SIG-M5 treated with dmso at 0.1 percent for 504 hours (cell line): ENCODE data around the gene LOXL1.

Experiments
- DNase-seq: peaks from one replicate; lab custom pipeline; 2025; ENCODE audit not compliant: unreplicated experiment; lab: John Stamatoyannopoulos, UW

Gene LOXL1

DNA sequence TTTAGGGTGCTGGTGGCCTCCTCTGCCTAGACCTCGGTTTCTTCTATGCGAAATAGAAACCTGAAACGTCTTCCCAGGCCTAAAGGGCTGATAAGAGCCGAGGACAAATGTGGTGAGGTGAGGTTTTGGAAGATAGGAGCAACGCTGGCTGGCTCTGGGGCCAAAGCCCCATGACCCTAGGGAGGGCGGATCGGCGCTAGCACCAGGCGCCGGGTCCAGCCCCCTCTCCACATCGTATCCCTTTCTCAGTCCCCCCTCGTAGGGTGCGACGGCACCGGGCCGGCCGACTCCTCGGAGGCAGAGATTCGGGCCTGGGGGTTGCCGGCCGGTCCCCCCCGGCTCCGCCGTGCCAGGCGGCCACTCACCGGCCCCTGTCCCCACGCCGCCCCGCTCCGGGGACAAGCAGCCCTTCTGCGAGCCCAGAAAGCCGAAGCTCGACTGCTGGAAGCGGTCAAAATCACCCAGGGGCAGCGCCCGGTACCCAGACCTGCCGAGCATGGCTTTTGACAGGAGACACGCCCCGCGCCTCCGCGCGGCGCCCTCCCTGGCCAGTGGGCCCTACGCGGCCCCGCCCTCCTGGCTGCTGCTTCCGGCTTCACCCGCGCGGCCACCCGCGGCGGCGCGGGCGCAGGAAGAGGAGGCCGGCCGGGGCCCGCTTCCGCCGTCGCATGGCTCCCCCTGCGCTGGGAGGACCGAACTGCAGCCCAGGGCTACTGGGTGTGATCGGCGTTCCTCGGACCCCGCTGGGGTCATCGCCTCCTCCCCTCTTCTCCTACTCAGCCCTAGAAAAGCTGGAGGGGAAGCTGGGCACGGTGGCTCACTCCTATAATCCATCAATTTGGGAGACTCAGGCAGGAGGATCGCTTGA, 65.7 kb downstream of the LOXL1 start, which contains the start of gene STOML1:
Gene STOML1, minus strand, starts transcription at position 570 of the 868 bp plus-strand sequence. Its CDS starts 72 bp downstream, at position 498.
- DNase-seq, result peak; percentile 84

DNA sequence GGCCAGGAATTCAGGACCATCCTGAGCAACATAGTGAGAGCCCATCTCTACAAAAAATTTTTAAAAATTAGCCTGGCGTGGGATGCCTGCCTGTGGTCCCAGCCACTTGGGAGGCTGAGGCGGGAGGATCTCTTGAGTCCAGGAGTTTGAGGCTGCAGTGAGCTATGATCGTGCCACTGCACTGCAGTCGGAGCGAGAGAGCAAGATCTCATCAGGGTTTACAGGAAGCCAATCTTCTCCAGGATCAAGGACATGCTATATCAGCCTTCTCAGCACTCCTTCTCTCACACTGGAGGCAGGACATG, 66.3 kb downstream of the LOXL1 start:
- no peak for DNase-seq

DNA sequence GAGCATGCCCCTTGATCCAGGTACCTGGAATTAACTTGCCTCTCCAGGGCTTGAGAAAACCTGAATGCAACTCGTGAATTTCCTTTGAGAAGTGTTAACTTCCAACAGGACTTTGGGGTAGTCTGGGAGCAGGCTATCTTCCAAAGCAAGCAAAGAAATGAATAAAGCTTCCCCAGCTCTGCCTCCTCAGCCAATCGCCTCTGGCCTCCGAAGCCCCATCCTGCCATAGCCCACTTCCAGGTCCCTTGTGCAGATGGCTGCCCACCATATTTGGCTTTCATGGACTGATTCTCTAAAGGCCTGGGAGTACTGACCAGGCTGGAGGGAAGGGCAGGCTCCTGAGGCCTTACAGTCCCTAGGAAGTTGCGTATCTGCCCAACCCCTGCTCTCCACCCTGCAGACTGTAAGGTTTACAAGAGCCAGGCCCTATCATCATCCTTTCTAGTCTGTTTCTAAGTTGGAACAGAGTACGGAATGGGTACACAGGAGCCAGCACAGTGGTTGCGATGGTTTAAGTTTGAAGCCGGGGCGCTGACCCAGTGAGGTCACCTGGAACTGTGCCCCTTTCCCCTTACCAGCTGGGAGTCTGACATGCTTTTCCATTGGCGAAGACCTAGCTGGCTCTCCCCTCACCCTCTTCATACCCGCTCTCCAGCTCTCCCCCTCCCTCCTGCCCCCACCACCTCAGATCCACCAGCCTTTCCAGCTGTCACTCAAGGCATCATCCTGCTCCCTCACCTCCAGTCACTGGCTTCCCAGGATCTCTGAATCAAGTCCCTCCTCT, 67.1 kb downstream of the LOXL1 start:
- DNase-seq, result no peak

DNA sequence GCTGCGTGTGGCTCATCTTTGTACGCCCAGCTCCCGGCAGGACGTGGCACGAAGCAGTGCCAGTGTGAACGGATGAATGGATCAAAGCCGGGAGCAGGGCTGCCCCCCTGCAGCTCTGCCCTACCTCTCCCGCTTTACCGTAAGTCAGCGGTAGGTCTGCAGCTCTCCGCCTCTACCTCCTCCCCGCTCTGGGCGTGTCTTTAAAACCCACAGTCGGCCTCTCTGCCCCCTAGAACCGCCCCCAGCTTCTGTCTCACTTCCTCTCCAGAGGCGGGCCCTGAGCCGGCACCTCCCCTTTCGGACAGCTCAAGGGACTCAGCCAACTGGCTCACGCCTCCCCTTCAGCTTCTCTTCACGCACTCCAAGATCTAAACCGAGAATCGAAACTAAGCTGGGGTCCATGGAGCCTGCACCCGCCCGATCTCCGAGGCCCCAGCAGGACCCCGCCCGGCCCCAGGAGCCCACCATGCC, 68.2 kb downstream of the LOXL1 start, which contains the start of gene PML:
Gene PML, plus strand, starts transcription at position 304 of the 471 bp plus-strand sequence. Its CDS starts 97 bp downstream, at position 401.
- DNase-seq, result peak; percentile 98

DNA sequence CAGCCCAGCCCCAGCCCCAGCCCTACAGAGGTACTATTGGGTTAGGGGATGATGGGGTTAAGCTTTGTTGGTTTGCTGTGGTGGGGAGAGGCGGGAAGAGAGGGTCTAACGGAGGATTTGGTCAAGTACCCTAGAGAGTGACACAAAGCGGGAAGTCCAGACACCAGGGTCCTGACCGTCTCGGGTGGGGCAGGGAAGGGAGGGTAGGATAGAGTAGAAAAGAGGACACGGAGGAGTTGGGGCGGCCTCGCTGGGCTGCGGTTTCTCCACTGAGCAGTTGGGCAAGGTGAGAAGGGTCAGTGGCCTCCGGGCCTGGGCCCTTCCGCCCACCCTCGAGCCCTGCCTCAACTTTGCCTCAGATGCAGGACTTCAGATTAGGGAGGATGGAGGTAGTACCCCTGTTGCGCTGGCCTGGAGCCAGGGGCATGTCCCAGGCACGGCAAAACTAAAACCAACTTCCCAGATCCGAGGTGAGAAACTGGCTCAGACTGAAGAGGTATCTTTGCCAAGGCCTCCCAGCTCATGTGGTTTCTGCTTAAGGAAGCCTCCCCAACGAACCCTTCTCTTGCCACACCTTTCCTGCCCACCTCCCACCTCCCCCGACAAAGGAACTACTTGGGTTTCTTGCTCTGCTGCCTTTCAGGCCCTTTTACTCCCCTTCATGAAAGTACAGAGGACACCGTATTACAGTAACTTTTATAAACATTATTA, 68.8 kb downstream of the LOXL1 start:
- peak; percentile 30 for DNase-seq

DNA sequence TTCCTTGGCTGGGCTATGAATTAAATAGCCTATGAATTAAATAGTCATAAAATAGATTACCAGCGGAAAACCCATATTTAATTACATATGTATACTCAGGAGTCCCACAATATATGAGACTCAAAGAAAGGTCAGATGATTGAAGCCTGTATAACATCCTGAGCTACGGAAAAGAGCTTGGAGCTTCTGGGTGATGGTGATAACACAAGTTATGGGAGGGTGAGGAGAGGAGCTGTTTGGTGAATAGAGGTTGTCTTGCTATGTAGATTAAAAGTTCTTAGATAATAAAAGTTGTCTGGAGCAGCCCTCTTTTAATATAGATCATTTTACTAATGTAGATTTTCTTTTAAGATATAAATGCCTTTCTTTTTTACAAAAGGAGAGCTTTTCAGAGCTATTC, 70.0 kb downstream of the LOXL1 start:
- DNase-seq, result no peak

DNA sequence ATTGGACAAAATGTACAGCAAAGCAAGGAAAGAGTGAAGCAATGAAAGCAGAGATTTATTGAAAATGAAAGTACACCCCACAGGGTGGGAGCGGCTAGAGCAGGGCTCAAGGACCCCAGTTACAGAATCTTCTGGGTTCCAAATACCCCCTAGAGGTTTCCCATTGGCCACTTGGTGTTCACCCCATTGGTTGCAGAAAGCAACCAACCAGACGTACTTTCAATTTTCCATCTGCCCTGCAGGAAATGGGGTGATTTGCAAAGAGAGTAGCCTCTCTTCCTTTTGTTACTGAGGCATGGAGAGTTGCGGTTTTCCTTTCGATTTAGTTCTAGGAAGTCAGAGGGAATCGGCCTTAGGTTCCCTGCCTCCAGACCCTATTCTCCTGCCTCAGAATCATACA, 70.7 kb downstream of the LOXL1 start:
- DNase-seq, result peak; percentile 23

DNA sequence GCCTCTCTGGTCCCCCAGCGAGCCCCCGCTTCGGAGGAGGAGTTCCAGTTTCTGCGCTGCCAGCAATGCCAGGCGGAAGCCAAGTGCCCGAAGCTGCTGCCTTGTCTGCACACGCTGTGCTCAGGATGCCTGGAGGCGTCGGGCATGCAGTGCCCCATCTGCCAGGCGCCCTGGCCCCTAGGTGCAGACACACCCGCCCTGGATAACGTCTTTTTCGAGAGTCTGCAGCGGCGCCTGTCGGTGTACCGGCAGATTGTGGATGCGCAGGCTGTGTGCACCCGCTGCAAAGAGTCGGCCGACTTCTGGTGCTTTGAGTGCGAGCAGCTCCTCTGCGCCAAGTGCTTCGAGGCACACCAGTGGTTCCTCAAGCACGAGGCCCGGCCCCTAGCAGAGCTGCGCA, 71.7 kb downstream of the LOXL1 start:
- no peak for DNase-seq
